Measurements from ENCODE around the gene KRTAP4-5.

DNA sequence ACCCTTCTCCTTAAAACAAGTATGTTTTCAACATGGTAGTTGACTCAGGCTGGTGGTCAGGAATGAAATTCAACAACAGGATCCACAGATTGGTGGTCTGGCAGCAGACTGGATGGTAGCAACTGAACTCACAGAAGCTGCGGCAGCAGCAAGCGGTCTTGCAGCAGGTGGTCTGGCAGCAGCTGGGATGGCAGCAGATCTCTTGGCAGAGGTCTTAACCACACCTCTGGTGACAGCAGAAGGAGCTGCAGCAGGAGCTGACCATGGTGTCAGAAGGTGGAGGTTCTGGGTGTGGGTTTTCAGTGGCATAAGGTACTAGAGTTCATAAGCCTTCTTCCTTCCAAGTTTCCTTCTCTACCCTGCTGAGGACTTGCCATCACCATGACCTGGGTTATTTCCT is 37.2 kb upstream of the KRTAP4-5 start:
- TF ChIP-seq POLR2A (IDR thresholded peaks at IDR 0.05; ENCODE audit: low read depth, low read length) (no peak), POLR2AphosphoS5 (IDR thresholded peaks at IDR 0.05; ENCODE audit: low read depth, low read length) (no peak), TAF1 (IDR thresholded peaks at IDR 0.05; ENCODE audit: borderline replicate concordance, low read depth, low read length) (no peak)
